Nephron progenitor cell (in vitro differentiated cells): Measurements from ENCODE around the gene SASH1.

ENCODE experiments used
- DNase-seq: peaks from one replicate; pipeline ENCODE4 v3.0.0; 2021
- H3K27ac Mint-ChIP-seq: 2 replicates; pipeline ENCODE4 v1.8.0; 2021; ENCODE audit warnings: mild to moderate bottlenecking, moderate library complexity, mixed read lengths
- H3K27me3 Mint-ChIP-seq: 2 replicates; pipeline ENCODE4 v1.8.0; 2021; ENCODE audit warnings: mild to moderate bottlenecking, low read depth, mixed read lengths; ENCODE audit not compliant: poor library complexity
- H3K36me3 Mint-ChIP-seq: 2 replicates; pipeline ENCODE4 v1.8.0; 2021; ENCODE audit warnings: low read depth, mixed read lengths
- H3K4me1 Mint-ChIP-seq: 2 replicates; pipeline ENCODE4 v1.8.0; 2021; ENCODE audit warnings: mixed read lengths
- H3K4me3 Mint-ChIP-seq: 2 replicates; pipeline ENCODE4 v1.8.0; 2021; ENCODE audit warnings: mild to moderate bottlenecking, moderate library complexity, mixed read lengths
- H3K9me3 Mint-ChIP-seq: 2 replicates; pipeline ENCODE4 v1.8.0; 2021; ENCODE audit warnings: mild to moderate bottlenecking, moderate library complexity, mixed read lengths
- CTCF ChIP-seq: fragments of 200-600 bp; sonication (generic); IDR thresholded peaks from 2 replicates; pipeline ENCODE4 v1.5.0; 2021; ENCODE audit warnings: antibody characterized with exemption

Gene SASH1

GRCh38 chr6:148565321-148565926 lies 222.8 kb downstream of the SASH1 start:
- no peak overlapping the region for H3K4me3 Mint-ChIP-seq
- peaks cover 2% of the 10 kb centered on the region for H3K9me3 Mint-ChIP-seq
- peaks cover 20% of the 10 kb centered on the region for H3K27me3 Mint-ChIP-seq
- TF ChIP-seq CTCF, result no peak
- peaks cover 5% of the 10 kb centered on the region for H3K4me1 Mint-ChIP-seq
- peak overlapping the region; percentile 31 for H3K27ac Mint-ChIP-seq
- DNase-seq, result no peak
- no peaks in the 10 kb centered on the region for H3K36me3 Mint-ChIP-seq

GRCh38 chr6:148565930-148566663 lies 223.5 kb downstream of the SASH1 start:
- no peaks in the 10 kb centered on the region for H3K9me3 Mint-ChIP-seq
- H3K27me3 Mint-ChIP-seq, result peaks cover 18% of the 10 kb centered on the region
- TF ChIP-seq CTCF, result no peak
- peak overlapping the region; percentile 57 for H3K27ac Mint-ChIP-seq
- H3K36me3 Mint-ChIP-seq, result no peaks in the 10 kb centered on the region
- no peak overlapping the region for H3K4me3 Mint-ChIP-seq
- peaks cover 4% of the 10 kb centered on the region for H3K4me1 Mint-ChIP-seq
- no peak for DNase-seq

- no peak for DNase-seq
- peaks cover 4% of the 10 kb centered on the region for H3K4me1 Mint-ChIP-seq
- H3K27me3 Mint-ChIP-seq, result peaks cover 23% of the 10 kb centered on the region
- no peak for TF ChIP-seq CTCF
- H3K9me3 Mint-ChIP-seq, result no peaks in the 10 kb centered on the region
- H3K27ac Mint-ChIP-seq, result peak overlapping the region; percentile 57
- no peaks in the 10 kb centered on the region for H3K36me3 Mint-ChIP-seq
- no peak overlapping the region for H3K4me3 Mint-ChIP-seq
These were observed 224.2 kb downstream of the SASH1 start for GRCh38 chr6:148566664-148567350.

- DNase-seq, result no peak
- Mint-ChIP-seq H3K9me3 (no peaks in the 10 kb centered on the region), H3K4me1 (peaks cover 4% of the 10 kb centered on the region), H3K4me3 (no peak overlapping the region), H3K27ac (no peak overlapping the region), H3K27me3 (peaks cover 10% of the 10 kb centered on the region), H3K36me3 (no peaks in the 10 kb centered on the region)
- TF ChIP-seq CTCF, result no peak
These were observed 227.8 kb downstream of the SASH1 start for GRCh38 chr6:148570456-148570855.

- Mint-ChIP-seq H3K4me1 (peaks cover 2% of the 10 kb centered on the region), H3K36me3 (no peaks in the 10 kb centered on the region), H3K27me3 (peaks cover 4% of the 10 kb centered on the region), H3K9me3 (no peaks in the 10 kb centered on the region), H3K27ac (no peak overlapping the region), H3K4me3 (no peak overlapping the region)
- no peak for TF ChIP-seq CTCF
- DNase-seq, result no peak
These were observed 230.2 kb downstream of the SASH1 start for GRCh38 chr6:148572676-148573335.
